GM10266 (cell line): ENCODE results near the gene KIAA1217.

ENCODE experiments used
- DNase-seq: peaks from one replicate; pipeline ENCODE4 v3.0.0; 2012; ENCODE audit errors: extremely low spot score
- TF ChIP-seq, protein P1 (sequence below): IDR thresholded peaks from 2 replicates; pipeline ENCODE4 v1.5.1; 2012; ENCODE audit warnings: mild to moderate bottlenecking, low read depth; ENCODE audit not compliant: control insufficient read depth, insufficient read depth; ENCODE audit errors: missing control alignments

KIAA1217 gene

DNA sequence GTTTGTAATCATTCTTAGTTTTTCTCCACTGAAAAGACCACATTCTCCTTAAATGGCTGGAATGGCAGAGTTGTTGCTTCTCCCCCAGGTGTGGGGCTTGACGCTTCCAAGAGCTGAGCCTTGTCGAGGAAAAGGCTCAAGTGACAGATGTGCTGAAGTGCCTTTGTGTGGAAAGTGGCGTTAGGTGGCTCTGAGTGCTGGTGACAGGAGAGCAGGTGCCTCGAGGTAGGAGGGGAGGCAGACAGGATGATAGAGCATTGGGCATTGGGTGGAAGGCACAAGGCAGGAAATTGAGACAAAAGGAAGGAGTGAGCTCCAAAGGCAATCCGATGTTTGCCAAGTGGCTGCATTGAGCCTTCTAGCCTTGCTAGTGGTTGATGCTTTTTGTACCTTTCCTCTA, 6.7 kb downstream of the KIAA1217 start:
- no peak for DNase-seq
- TF ChIP-seq, protein P1, sequence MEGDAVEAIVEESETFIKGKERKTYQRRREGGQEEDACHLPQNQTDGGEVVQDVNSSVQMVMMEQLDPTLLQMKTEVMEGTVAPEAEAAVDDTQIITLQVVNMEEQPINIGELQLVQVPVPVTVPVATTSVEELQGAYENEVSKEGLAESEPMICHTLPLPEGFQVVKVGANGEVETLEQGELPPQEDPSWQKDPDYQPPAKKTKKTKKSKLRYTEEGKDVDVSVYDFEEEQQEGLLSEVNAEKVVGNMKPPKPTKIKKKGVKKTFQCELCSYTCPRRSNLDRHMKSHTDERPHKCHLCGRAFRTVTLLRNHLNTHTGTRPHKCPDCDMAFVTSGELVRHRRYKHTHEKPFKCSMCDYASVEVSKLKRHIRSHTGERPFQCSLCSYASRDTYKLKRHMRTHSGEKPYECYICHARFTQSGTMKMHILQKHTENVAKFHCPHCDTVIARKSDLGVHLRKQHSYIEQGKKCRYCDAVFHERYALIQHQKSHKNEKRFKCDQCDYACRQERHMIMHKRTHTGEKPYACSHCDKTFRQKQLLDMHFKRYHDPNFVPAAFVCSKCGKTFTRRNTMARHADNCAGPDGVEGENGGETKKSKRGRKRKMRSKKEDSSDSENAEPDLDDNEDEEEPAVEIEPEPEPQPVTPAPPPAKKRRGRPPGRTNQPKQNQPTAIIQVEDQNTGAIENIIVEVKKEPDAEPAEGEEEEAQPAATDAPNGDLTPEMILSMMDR = no peak

DNA sequence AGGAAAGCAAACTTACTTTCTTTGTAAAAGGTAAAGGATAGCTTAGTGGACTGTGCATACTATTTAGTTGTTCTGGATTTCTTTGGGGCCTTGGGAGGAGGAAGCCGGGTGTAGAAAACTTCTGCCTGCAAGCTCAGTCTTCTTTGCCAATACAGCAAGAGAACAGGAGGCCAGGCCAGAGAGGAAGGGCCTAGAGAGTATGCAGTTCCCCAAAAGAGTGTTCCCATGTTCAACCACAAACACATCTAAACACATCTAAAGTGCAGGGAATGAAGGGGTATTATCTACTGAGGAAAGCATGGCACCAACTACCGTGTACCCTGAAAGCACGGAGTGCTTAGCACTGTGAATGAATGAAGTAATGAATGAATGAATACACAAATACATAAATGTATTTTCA, 11.0 kb downstream of the KIAA1217 start:
- TF ChIP-seq, protein P1 = no peak
- DNase-seq = no peak

GRCh38 chr10:24223341-24223740, 14.4 kb downstream of the KIAA1217 start:
- no peak for DNase-seq
- TF ChIP-seq, protein P1 = no peak

DNA sequence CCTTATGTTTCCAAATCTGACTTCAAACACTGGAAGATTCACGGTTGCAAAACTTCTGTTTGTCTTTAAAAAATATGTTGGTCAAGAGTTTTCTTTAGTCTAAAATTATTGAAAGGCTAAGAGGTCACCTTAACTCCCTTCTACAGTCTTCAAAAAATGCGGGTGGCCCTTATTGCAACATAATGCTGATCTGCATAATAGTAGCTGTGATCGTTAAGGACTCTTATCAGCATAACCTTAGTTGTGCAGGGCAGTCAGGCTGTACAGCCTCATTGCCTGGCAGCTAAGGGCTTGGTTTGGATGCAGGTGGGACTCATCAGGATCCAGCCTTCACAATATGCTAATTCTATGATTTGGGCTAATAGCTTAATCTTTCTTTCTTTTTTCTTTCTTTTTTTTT, 15.0 kb downstream of the KIAA1217 start:
- TF ChIP-seq, protein P1 = no peak
- no peak for DNase-seq

- no peak for DNase-seq
- TF ChIP-seq, protein P1 = no peak
Measured at GRCh38 chr10:24228642-24229041, 19.7 kb downstream of the KIAA1217 start.

- TF ChIP-seq, protein P1 = no peak
- DNase-seq = no peak
Measured at GRCh38 chr10:24229909-24230308, 21.0 kb downstream of the KIAA1217 start.

GRCh38 chr10:24231200-24231599, 22.3 kb downstream of the KIAA1217 start:
- TF ChIP-seq, protein P1 = no peak

More at GRCh38 chr10:24231200-24231599, 22.3 kb downstream of the KIAA1217 start:
- DNase-seq = no peak
